DMS79 treated with DMSO at 0.1 percent for 48 hours (cell line): ENCODE data around the gene ARRDC4.

Source experiments
- DNase-seq: peaks from one replicate; lab custom pipeline; 2025; lab: John Stamatoyannopoulos, UW

Gene ARRDC4

GRCh38 chr15:97998307-97999071 is 38.0 kb downstream of the ARRDC4 start:
- DNase-seq, result no peak

GRCh38 chr15:98000249-98001203 is 40.0 kb downstream of the ARRDC4 start:
- no peak for DNase-seq

- DNase-seq, result no peak
Measured at GRCh38 chr15:98001663-98002194, 41.2 kb downstream of the ARRDC4 start.

- no peak for DNase-seq
Measured at GRCh38 chr15:98002419-98002818, 41.9 kb downstream of the ARRDC4 start.

GRCh38 chr15:98002866-98003265 is 42.4 kb downstream of the ARRDC4 start:
- no peak for DNase-seq

- no peak for DNase-seq
Measured at GRCh38 chr15:98003518-98003917, 43.0 kb downstream of the ARRDC4 start.

GRCh38 chr15:98003996-98004395 is 43.5 kb downstream of the ARRDC4 start:
- DNase-seq, result no peak

- DNase-seq, result no peak
Measured at GRCh38 chr15:98005659-98006058, 45.2 kb downstream of the ARRDC4 start.

- no peak for DNase-seq
Measured at GRCh38 chr15:98009169-98009568, 48.7 kb downstream of the ARRDC4 start.

GRCh38 chr15:98009971-98010370 is 49.5 kb downstream of the ARRDC4 start:
- DNase-seq, result no peak

- no peak for DNase-seq
Measured at GRCh38 chr15:98012354-98012753, 51.9 kb downstream of the ARRDC4 start.

GRCh38 chr15:98013631-98014030 is 53.1 kb downstream of the ARRDC4 start:
- DNase-seq, result no peak

GRCh38 chr15:98017150-98017964 is 56.9 kb downstream of the ARRDC4 start:
- DNase-seq, result no peak

- DNase-seq, result no peak
Measured at GRCh38 chr15:98018761-98019351, 58.4 kb downstream of the ARRDC4 start.
